Stimulated activated CD4-positive, alpha-beta T cell treated with anti-CD3 and anti-CD28 coated beads, Interleukin-1b, Interleukin-23, amount 100 ng/mL, for 24 hours (primary cell): ENCODE data around the gene CTNNA3.

ENCODE experiments used
- DNase-seq, 4 experiments: peaks; one replicate each; pipeline ENCODE4 v3.0.0-alpha.2; 2020; ENCODE audit warnings: low read depth in 4 of 4, low spot score in 1 of 4

Gene CTNNA3

GRCh38 chr10:66833861-66834260 lies 862.1 kb downstream of the CTNNA3 start:
- DNase-seq, result no peak

- DNase-seq, result no peak
Measured at GRCh38 chr10:66832781-66833422, 863.1 kb downstream of the CTNNA3 start.

GRCh38 chr10:66828957-66829356 lies 867.0 kb downstream of the CTNNA3 start:
- no peak for DNase-seq

GRCh38 chr10:66827353-66827752 lies 868.6 kb downstream of the CTNNA3 start:
- no peak for DNase-seq

- DNase-seq, result no peak
Measured at GRCh38 chr10:66823301-66823700, 872.7 kb downstream of the CTNNA3 start.

- no peak for DNase-seq
Measured at GRCh38 chr10:66822801-66823200, 873.2 kb downstream of the CTNNA3 start.

GRCh38 chr10:66819691-66820090 lies 876.3 kb downstream of the CTNNA3 start:
- DNase-seq, result no peak

- no peak for DNase-seq
Measured at GRCh38 chr10:66813122-66813521, 882.9 kb downstream of the CTNNA3 start.

- DNase-seq, result no peak
Measured at GRCh38 chr10:66811211-66811610, 884.8 kb downstream of the CTNNA3 start.

- DNase-seq, result no peak
Measured at GRCh38 chr10:66809402-66809801, 886.6 kb downstream of the CTNNA3 start.

GRCh38 chr10:66805612-66806011 lies 890.4 kb downstream of the CTNNA3 start:
- DNase-seq, result no peak

GRCh38 chr10:66804962-66805361 lies 891.0 kb downstream of the CTNNA3 start:
- DNase-seq, result no peak

GRCh38 chr10:66803174-66803573 lies 892.8 kb downstream of the CTNNA3 start:
- DNase-seq, result no peak

- no peak for DNase-seq
Measured at GRCh38 chr10:66799474-66799873, 896.5 kb downstream of the CTNNA3 start.

GRCh38 chr10:66795866-66796265 lies 900.1 kb downstream of the CTNNA3 start:
- no peak for DNase-seq

GRCh38 chr10:66792441-66792840 lies 903.6 kb downstream of the CTNNA3 start:
- DNase-seq, result no peak

- no peak for DNase-seq
Measured at GRCh38 chr10:66788178-66788987, 907.6 kb downstream of the CTNNA3 start.

- DNase-seq, result no peak
Measured at GRCh38 chr10:66786709-66787108, 909.3 kb downstream of the CTNNA3 start.

GRCh38 chr10:66784770-66785169 lies 911.2 kb downstream of the CTNNA3 start:
- no peak for DNase-seq

- DNase-seq, result no peak
Measured at GRCh38 chr10:66783316-66783715, 912.7 kb downstream of the CTNNA3 start.

- DNase-seq, result no peak
Measured at GRCh38 chr10:66782776-66783175, 913.2 kb downstream of the CTNNA3 start.

GRCh38 chr10:66782144-66782543 lies 913.9 kb downstream of the CTNNA3 start:
- no peak for DNase-seq

GRCh38 chr10:66780796-66781195 lies 915.2 kb downstream of the CTNNA3 start:
- DNase-seq, result no peak
